HG02588 (cell line): ENCODE measurements around the gene ZDHHC14.
"Not testable (repeated sequence)": the region's sequence is repeated elsewhere in the genome, so short reads cannot be mapped to it uniquely, and the experiment has no call there.

Experiments used
- ATAC-seq: cut with Tn5 transposase; IDR thresholded peaks from one replicate; pipeline ENCODE4 v1.9.1; 2021; ENCODE audit warnings: mild to moderate bottlenecking, moderate library complexity; ENCODE audit not compliant: unreplicated experiment

Gene ZDHHC14

GRCh38 chr6:157548635-157549467 is 167.9 kb downstream of the ZDHHC14 start:
- no peak for ATAC-seq

DNA sequence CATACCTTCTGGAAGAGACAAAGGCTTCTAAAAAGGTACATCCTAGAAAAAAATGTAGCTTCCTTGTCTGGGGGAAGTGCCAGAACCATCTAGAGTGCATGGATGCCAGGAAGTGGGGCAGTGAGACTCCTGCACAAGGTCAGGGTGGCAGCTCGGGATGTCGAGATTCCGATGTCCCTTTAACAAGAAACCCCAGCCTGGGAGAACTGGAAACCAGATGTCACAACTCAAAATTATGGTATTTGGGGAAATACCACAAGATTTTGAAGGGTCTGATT is 168.4 kb downstream of the ZDHHC14 start:
- ATAC-seq: no peak

- ATAC-seq: no peak
These were observed 169.4 kb downstream of the ZDHHC14 start for GRCh38 chr6:157550114-157550989.

- no peak for ATAC-seq
These were observed 170.2 kb downstream of the ZDHHC14 start for GRCh38 chr6:157551041-157551832.

- ATAC-seq: no peak
These were observed 171.2 kb downstream of the ZDHHC14 start for GRCh38 chr6:157552081-157552747.

- no peak for ATAC-seq
These were observed 172.0 kb downstream of the ZDHHC14 start for GRCh38 chr6:157552820-157553485.

DNA sequence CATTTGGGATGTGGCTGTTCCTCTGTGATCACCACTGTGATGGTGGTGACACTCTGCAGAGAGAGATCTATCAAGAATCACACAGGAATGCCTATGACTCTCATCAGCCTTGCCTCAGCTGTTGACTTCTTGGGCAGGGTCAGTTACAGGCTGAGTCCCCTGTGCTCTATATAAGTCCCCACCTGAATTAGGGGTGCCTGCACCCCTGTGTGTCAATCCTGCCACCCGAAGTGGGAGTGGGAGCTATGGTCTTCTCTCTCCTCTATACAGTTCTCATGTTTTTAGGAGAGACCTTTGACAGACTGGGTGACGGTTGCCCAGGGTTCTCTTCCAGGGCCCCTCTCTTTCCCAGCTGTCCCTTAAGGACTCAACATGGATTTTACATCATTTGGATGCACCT is 173.8 kb downstream of the ZDHHC14 start:
- no peak for ATAC-seq

- ATAC-seq: no peak
These were observed 174.6 kb downstream of the ZDHHC14 start for GRCh38 chr6:157555455-157556143.

- ATAC-seq: no peak
These were observed 175.2 kb downstream of the ZDHHC14 start for GRCh38 chr6:157556144-157556645.

DNA sequence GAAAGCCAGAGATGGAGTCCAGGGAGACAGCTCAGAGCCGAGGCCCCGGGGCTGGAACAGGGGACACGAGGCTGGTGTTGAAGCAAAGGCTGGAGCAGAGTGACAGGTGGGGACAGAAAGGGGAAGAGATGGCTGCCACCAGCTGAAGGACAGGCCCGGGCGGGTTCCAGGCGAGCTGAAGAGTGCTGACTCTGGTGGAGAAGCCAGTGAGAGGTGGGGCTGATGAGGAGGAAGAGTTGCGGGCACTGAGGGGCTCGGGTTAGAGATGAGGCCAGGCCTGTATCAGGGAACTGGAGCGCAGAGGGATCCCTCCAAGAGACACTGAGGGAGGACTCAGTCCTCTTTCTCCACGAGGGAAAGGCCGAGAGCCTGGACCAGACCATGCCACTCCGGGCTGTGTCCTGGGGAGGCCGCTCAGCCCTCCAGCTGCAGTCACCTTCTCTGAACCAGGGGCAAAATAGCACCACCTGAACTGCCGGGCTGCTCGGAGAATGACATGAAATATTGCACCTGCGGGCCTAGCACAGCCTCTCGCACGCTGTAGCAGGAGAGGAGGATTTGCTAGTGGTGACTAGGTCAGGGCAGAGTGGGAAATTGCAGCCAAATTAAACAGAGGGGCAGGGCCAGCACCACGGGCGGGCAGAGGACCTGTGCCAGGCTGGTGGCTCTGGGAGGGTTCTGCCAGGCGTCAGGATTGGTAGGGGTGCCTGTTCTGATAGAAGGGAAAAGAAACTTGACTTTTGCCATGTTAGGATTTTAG is 175.9 kb downstream of the ZDHHC14 start:
- no peak for ATAC-seq

- peak; percentile 52 for ATAC-seq
These were observed 176.6 kb downstream of the ZDHHC14 start for GRCh38 chr6:157557559-157557958.

GRCh38 chr6:157558049-157558448 is 177.1 kb downstream of the ZDHHC14 start:
- no peak for ATAC-seq

DNA sequence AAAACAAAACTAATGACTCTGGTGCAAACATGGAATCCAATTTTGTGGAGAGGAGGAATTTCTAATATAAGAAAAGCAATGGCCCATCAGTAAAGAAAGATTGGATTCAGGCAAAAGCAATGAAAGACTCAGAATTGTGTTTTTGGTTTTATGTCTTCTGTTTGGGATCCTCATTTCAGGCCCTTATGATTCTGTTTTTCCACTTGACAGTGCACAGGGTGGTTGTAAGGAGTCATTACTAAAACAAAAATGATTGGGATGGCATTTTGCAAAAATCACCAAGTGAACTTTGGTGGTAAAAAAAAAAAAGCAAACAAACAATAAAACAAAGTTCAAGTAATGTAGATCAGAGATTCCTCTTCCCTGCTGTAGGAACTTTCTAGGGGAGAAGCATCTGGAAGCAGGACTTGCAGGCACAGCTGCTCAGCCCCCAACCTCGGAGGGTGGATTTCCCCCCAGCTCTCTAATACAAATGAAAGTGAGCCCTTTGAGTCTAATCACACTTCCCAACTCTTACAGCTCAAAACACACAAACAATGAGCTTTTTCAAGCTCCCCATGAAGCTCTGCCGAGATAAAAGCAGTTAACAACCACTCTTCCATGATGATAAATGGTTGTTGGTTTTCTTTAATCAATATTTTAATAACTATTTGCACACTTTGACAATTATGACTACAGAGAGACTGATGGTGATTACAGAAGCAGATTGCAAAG is 177.7 kb downstream of the ZDHHC14 start:
- no peak for ATAC-seq

DNA sequence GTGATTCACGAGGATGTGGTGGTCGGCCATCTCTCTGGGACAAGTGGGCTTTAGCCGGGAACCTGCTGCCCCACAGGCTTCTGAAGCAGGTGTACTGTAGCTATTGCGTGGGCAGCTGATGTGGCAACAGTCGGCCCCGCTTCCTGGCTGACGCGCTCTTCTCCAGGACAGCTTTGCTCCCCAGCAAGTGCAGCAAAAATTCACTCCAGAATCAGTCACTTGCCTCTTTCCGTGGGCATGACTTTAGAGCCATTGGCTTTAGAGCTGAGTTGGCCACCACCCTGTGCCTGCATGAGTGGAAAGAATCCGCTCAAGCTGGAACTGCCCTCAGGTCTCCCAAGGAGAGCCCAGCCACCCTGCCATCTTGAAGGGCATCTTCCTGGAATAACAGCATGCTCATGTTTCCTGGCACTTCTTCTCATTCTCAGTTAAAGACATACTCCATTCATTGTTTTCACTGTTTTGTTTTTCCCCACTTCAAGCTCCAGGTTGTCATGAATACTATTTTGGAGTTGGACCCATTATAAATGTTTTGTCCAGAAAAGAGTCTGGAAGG is 178.3 kb downstream of the ZDHHC14 start:
- ATAC-seq: no peak

DNA sequence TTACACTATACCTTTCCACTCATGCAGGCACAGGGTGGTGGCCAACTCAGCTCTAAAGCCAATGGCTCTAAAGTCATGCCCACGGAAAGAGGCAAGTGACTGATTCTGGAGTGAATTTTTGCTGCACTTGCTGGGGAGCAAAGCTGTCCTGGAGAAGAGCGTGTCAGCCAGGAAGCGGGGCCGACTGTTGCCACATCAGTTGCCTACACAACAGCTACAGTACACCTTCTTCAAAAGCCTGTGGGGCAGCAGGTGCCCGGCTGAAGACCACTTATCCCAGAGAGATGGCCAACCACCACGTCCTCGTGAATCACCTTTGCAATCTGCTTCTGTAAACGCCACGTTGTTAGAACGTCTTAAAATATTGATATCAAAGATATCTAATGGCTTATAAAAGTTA is 179.1 kb downstream of the ZDHHC14 start:
- ATAC-seq: not testable (repeated sequence)

DNA sequence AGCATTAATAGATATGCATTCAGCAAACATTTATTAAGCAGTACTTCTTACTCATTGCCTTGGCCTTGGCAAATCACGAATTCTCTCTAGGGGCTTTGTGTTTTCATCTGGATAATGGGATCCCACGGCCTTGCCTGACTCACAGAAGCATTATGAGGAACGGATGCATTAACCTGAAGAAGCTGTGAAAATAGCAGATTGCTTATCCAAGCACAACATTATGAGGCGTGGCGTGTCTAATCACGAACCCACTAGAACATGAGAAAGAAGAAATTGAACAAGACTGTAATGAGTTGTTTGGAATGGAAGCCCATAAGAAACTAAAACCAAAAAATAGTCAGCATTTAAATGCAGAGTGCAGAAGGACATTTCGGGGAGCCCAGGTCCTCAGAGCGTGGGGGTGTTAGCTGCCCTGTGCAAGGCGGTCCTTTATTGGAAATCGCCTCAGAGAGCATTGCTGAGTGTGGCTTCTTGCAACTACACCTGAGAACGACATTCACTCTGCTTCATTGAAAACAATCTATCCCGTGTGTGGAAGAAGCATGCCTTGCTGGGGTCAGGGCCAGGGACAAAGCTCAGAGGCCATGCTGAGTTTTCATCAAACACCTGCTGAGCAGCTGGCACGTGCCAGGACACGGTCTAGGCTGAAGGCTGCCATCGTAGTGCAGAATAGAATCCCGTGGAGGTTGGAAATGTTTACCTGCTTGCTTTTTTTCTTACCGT is 179.9 kb downstream of the ZDHHC14 start:
- ATAC-seq: peak; percentile 1

- ATAC-seq: peak; percentile 24
These were observed 180.4 kb downstream of the ZDHHC14 start for GRCh38 chr6:157561414-157561790.
